Ovary (tissue), 3 donors: ENCODE results near the gene KDM2B.

Source experiments
- CTCF ChIP-seq, 3 donors: fragments of 450-650 bp in 2 of 3; fragments of 200-600 bp in 1 of 3; IDR thresholded peaks; one replicate each; pipeline versions ENCODE4 v1.5.1 to v1.8.0; 2016 to 2022; ENCODE audit warnings: antibody characterized with exemption in 3 of 3, mild to moderate bottlenecking in 1 of 3
- EP300 ChIP-seq: sonication (generic); formaldehyde crosslinking; IDR thresholded peaks from one replicate; pipeline ENCODE4 v1.6.1; 2017; ENCODE audit warnings: antibody characterized with exemption
- donor health status: DM: no; HTN: no; CAD: no.

- TF ChIP-seq EP300 (no peak), CTCF (IDR thresholded peaks at IDR 0.05) (no peak)
Measured at GRCh38 chr12:121535150-121536053, 45.4 kb downstream of the KDM2B start.
